Peyer's patch (tissue), 4 donors: ENCODE data around the gene FANCB.

Experiments used
- POLR2A ChIP-seq, 2 donors: fragments of 450-650 bp; IDR thresholded peaks; one replicate each; pipeline ENCODE4 v1.5.1; 2017; ENCODE audit warnings: antibody characterized with exemption in 2 of 2, mild to moderate bottlenecking in 2 of 2, moderate library complexity in 2 of 2
- TF ChIP-seq, protein P1 (sequence below), 6 experiments: fragments of 450-650 bp in 4 of 6; fragments of 200-600 bp in 2 of 6; sonication (generic) in 1 of 6; IDR thresholded peaks; one replicate each; pipeline ENCODE4 v1.5.1; 2017 to 2019; ENCODE audit warnings: antibody characterized with exemption in 6 of 6, mild to moderate bottlenecking in 3 of 6, moderate library complexity in 1 of 6

- TF ChIP-seq, protein P1, sequence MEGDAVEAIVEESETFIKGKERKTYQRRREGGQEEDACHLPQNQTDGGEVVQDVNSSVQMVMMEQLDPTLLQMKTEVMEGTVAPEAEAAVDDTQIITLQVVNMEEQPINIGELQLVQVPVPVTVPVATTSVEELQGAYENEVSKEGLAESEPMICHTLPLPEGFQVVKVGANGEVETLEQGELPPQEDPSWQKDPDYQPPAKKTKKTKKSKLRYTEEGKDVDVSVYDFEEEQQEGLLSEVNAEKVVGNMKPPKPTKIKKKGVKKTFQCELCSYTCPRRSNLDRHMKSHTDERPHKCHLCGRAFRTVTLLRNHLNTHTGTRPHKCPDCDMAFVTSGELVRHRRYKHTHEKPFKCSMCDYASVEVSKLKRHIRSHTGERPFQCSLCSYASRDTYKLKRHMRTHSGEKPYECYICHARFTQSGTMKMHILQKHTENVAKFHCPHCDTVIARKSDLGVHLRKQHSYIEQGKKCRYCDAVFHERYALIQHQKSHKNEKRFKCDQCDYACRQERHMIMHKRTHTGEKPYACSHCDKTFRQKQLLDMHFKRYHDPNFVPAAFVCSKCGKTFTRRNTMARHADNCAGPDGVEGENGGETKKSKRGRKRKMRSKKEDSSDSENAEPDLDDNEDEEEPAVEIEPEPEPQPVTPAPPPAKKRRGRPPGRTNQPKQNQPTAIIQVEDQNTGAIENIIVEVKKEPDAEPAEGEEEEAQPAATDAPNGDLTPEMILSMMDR (IDR thresholded peaks at IDR 0.05): no peak
- no peak for TF ChIP-seq POLR2A (IDR thresholded peaks at IDR 0.05)
These were observed 794 bp upstream of the FANCB start for GRCh38 chrX:14873676-14874049.
